ENCODE results near the gene IQCF2.

DNA sequence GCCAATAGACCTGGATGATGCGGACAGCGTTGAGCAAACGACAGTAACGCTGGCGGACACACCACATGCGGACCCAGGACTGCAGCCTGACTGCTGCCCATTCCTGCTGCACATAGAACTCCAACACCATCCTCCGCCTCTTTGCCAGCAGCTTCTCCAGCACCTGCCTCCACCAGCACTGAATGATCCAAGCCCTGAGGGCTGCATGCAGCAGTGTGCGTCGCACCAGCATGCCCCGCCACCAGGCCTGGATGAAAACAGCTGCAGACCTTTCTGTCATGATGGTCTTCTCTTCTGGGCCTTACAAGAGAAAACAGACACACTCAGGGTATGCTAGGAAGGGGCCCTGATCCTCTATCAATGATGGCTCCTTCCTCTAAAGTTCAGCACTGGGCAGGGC lies 12.5 kb downstream of the IQCF2 start:
- TF ChIP-seq EP300 (IDR thresholded peaks at IDR 0.05; ENCODE audit: borderline replicate concordance) (no peak), TCF12 (IDR thresholded peaks at IDR 0.05; ENCODE audit: low read depth) (no peak), EGR1 (IDR thresholded peaks at IDR 0.05) (no peak), YY1 (IDR thresholded peaks at IDR 0.05; ENCODE audit: low read depth) (no peak), RAD21 (IDR thresholded peaks at IDR 0.05; ENCODE audit: low read depth) (no peak), CREB1 (IDR thresholded peaks at IDR 0.05; ENCODE audit: low read depth) (no peak), MAX (IDR thresholded peaks at IDR 0.05) (no peak), TEAD4 (IDR thresholded peaks at IDR 0.05) (no peak), NFIC (IDR thresholded peaks at IDR 0.05) (no peak), FOXM1 (IDR thresholded peaks at IDR 0.05; ENCODE audit: borderline replicate concordance, low read depth) (no peak), CEBPB (IDR thresholded peaks at IDR 0.05) (no peak), REST (IDR thresholded peaks at IDR 0.05; ENCODE audit: low read depth) (no peak), TAF1 (IDR thresholded peaks at IDR 0.05; ENCODE audit: low read depth) (no peak)

Data from Ishikawa (cell line).